ENCODE results near the gene SHISAL1. TPM values are rescaled to one million over a fixed set of nuclear protein-coding genes. Genes with fewer than 3 reads are reported as not detected.

SHISAL1 gene
- total RNA-seq, 4 donors from 2014 or later: 0.17 to 0.89 (median 0.22) TPM

GRCh38 chr22:44277386-44278135 lies 35.2 kb downstream of the SHISAL1 start:
- peaks cover 37% of the 10 kb centered on the region for H3K27me3 ChIP-seq
- 87% methylated on average over 13 of the region's 13 CpGs for WGBS
- DNase-seq (ENCODE audit: low spot score in 2 of 2): no peak
- no peaks in the 10 kb centered on the region for H3K4me1 ChIP-seq
- no peak overlapping the region for H3K27ac ChIP-seq
- TF ChIP-seq POLR2AphosphoS5 (IDR thresholded peaks at IDR 0.05) (no peak), CTCF (IDR thresholded peaks at IDR 0.05) (no peak), EP300 (IDR thresholded peaks at IDR 0.05) (no peak), POLR2A (IDR thresholded peaks at IDR 0.05) (no peak)
- H3K36me3 ChIP-seq: no peaks in the 10 kb centered on the region
- no peaks in the 10 kb centered on the region for H3K9me3 ChIP-seq
- no peak overlapping the region for H3K4me3 ChIP-seq

GRCh38 chr22:44276706-44277356 lies 35.9 kb downstream of the SHISAL1 start:
- 71% methylated on average over 17 of the region's 18 CpGs for WGBS
- TF ChIP-seq CTCF (IDR thresholded peaks at IDR 0.05): no peak
- TF ChIP-seq EP300 (IDR thresholded peaks at IDR 0.05): no peak
- no peak for TF ChIP-seq POLR2A (IDR thresholded peaks at IDR 0.05)
- TF ChIP-seq POLR2AphosphoS5 (IDR thresholded peaks at IDR 0.05): no peak
- H3K36me3 ChIP-seq: no peaks in the 10 kb centered on the region

GRCh38 chr22:44276041-44276440 lies 36.7 kb downstream of the SHISAL1 start:
- TF ChIP-seq CTCF (IDR thresholded peaks at IDR 0.05) (no peak), EP300 (IDR thresholded peaks at IDR 0.05) (no peak), POLR2AphosphoS5 (IDR thresholded peaks at IDR 0.05) (no peak), POLR2A (IDR thresholded peaks at IDR 0.05) (no peak)
- Histone ChIP-seq H3K27ac (no peak overlapping the region), H3K27me3 (peaks cover 30% of the 10 kb centered on the region), H3K36me3 (no peaks in the 10 kb centered on the region), H3K4me3 (no peak overlapping the region), H3K9me3 (no peaks in the 10 kb centered on the region), H3K4me1 (no peaks in the 10 kb centered on the region)
- 83% methylated on average over 10 of the region's 10 CpGs for WGBS
- no peak for DNase-seq (ENCODE audit: low spot score in 2 of 2)

More at GRCh38 chr22:44276706-44277356, 35.9 kb downstream of the SHISAL1 start:
- H3K27me3 ChIP-seq: peaks cover 30% of the 10 kb centered on the region
- DNase-seq (ENCODE audit: low spot score in 2 of 2): no peak
- H3K9me3 ChIP-seq: no peaks in the 10 kb centered on the region
- no peak overlapping the region for H3K4me3 ChIP-seq
- no peak overlapping the region for H3K27ac ChIP-seq
- H3K4me1 ChIP-seq: no peaks in the 10 kb centered on the region

DNA sequence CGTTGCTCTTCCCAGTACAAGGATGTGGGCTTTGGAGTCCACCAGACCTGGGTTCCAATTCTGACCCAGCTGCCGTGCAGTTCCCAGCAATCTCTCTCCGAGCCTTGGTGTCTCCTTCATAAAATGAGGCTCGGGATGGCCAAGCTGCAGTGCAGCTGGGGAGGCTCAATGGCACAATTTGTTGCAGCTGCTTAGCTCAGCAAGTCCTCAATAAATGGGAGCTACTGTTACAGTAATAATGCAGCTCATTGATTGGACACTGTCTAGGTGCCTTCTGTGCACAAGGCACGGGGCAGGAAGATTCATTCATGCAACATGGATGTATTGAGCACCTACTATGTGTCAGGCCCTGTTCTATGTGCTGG lies 37.1 kb downstream of the SHISAL1 start:
- no peak for DNase-seq (ENCODE audit: low spot score in 2 of 2)
- no peak overlapping the region for H3K4me3 ChIP-seq
- TF ChIP-seq POLR2AphosphoS5 (IDR thresholded peaks at IDR 0.05) (no peak), POLR2A (IDR thresholded peaks at IDR 0.05) (no peak), CTCF (IDR thresholded peaks at IDR 0.05) (no peak)
- no peaks in the 10 kb centered on the region for H3K36me3 ChIP-seq
- H3K27me3 ChIP-seq: peaks cover 26% of the 10 kb centered on the region
- WGBS: 82% methylated on average over 5 of the region's 5 CpGs
- H3K27ac ChIP-seq: no peak overlapping the region
- H3K9me3 ChIP-seq: no peaks in the 10 kb centered on the region
- H3K4me1 ChIP-seq: no peaks in the 10 kb centered on the region

DNA sequence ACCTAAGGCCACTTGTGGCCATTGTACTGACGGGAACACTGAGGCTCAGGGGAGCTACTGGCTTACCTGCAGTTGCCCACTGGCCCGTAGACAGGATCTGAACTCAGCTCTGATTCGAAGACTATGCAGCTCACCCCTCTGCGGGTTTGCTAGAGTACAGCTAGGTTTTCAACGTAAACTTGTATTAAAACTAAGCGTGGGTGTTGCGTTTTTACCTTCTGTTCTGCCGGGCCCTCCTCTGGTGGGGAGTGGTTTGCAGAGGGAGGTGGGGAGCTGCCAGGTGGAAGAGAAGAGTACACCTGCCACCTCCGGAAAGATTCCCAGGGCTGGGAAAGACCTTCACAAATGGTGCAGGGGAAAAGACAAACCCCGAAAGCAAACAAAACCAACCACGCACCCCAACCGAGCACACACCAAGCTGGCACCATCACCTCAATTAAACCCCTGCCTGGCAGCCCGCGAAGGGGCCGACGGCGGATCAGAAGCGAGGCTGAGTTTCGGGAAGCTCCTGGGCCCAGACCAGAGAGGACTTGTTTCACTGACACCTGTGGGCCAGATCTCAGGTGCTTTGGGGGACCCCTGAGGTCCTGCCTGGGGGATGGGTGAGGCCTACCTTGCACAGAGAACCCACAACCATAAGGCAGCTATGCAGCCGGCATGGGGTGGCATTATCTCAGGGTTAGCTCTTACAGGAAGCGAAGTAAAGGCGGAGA lies 37.7 kb downstream of the SHISAL1 start:
- no peak overlapping the region for H3K27ac ChIP-seq
- TF ChIP-seq POLR2AphosphoS5 (IDR thresholded peaks at IDR 0.05): no peak
- TF ChIP-seq POLR2A (IDR thresholded peaks at IDR 0.05): no peak
- TF ChIP-seq CTCF (IDR thresholded peaks at IDR 0.05): no peak
- no peak for TF ChIP-seq EP300 (IDR thresholded peaks at IDR 0.05)
- H3K4me1 ChIP-seq: no peaks in the 10 kb centered on the region
- WGBS: 93% methylated on average over 15 of the region's 22 CpGs
- H3K9me3 ChIP-seq: no peaks in the 10 kb centered on the region
- DNase-seq (ENCODE audit: low spot score in 2 of 2): no peak
- H3K27me3 ChIP-seq: peaks cover 21% of the 10 kb centered on the region
- no peak overlapping the region for H3K4me3 ChIP-seq
- no peaks in the 10 kb centered on the region for H3K36me3 ChIP-seq
